GM23248 (cell line): ENCODE data around the gene RNF214.

Experiments
- EZH2 ChIP-seq: fragments of 200-600 bp; sonication (generic); IDR thresholded peaks from 2 replicates; pipeline ENCODE4 v1.6.1; 2018; ENCODE audit warnings: antibody characterized with exemption, mild to moderate bottlenecking; ENCODE audit not compliant: insufficient read depth, poor library complexity, severe bottlenecking
- EZH2phosphoT487 ChIP-seq: fragments of 200-600 bp; sonication (generic); IDR thresholded peaks from 2 replicates; pipeline ENCODE4 v1.6.1; 2018; ENCODE audit warnings: antibody characterized with exemption, moderate library complexity, mild to moderate bottlenecking, low read depth; ENCODE audit not compliant: insufficient read depth

DNA sequence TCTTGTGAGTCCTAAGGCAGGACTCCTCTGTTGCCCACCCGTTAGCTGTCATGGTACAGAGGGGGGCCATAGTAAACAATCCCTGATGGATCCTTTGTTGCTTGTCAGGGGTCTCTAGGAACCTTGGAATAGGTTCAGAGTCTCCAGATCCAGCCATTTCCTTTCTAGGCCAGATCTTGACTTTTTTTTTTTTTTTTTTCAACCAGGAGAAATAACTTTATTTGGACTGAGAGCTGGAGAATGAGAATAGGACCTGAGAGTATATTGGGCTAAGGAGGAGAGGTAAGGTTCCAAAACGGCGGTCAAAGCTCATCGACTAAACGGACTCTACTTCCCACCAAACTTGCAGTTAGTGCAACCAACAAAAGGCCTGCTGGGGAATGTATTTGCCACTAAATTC is 102.9 kb downstream of the RNF214 start:
- TF ChIP-seq EZH2phosphoT487 (no peak), EZH2 (no peak)
